Caki2 (cell line): ENCODE data around the gene MBOAT7. TPM values are rescaled to one million over a fixed set of nuclear protein-coding genes. Genes with fewer than 3 reads are reported as not detected.
"Not testable (repeated sequence)": the region's sequence is repeated elsewhere in the genome, so short reads cannot be mapped to it uniquely, and the experiment has no call there.

ENCODE experiments used
- DNase-seq: peaks from one replicate; pipeline ENCODE4 v3.0.0-alpha.2; 2015; ENCODE audit warnings: low read depth
- in situ Hi-C: cut with HindIII; loops from 2 replicates; pipeline ENCODE4 v1.10.0; 2016; ENCODE audit warnings: low sequenced_read_pairs, low pct_unique_long_range_greater_than_20kb, mixed read lengths
- total RNA-seq: library from RNA; depleted of rRNA; stranded (reverse); fragments of >200 nt; shearing (Covaris generic); gene quantifications from 2 replicates; pipeline ENCODE4 v1.2.3, GENCODE V29; 2014; ENCODE audit warnings: low replicate concordance

The MBOAT7 gene
- total RNA-seq, 1 experiment from 2014 or later, result 108 TPM

DNA sequence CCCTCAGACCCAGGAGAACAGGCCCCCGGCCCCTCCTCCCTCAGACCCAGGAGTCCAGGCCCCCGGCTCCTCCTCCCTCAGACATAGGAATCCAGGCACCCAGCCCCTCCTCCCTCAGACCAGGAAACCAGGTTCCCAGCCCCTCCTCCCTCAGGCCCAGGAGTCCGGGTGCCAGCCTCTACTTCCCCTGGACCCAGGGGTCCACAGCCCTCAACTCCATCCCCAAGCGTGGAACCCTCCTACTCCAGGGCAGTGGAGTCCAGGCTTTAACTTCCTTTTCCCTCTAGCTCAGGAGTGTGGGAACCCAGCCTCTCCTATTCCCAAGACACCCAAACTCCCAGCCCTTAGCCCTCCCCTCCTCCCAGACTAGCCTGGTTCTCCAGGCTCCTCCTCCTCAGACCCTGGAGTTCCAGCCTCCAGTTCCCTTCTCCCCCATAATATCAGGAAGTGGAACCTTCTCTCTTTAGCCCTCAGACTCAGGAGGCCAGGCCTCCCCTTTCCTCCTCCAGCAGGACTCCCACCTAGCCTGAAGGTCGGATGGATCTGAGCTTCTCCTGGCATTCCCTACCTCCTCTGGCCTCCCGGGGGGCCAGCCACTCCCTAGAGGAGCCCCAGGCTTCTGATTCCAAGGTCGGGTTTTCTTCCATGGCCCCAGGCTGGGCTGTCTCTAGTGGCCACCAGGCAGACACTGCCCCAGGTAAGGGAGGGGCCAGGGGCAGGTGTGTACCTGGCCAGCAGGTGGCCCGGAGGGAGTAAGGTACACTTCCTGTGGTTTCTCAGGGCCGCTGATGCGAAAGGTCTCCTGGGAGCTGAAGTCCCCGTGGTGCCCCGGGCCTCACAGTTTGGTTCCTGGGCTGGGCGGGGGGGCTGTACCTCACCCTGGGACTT lies 16.7 kb downstream of the MBOAT7 start, which contains the start of gene TMC4:
TSS of gene TMC4 (minus strand) at position 690 of the 888 bp plus-strand sequence. CDS start at position 647, 43 bp downstream.
- no peak for DNase-seq
- in situ Hi-C loops, result no loop called here

DNA sequence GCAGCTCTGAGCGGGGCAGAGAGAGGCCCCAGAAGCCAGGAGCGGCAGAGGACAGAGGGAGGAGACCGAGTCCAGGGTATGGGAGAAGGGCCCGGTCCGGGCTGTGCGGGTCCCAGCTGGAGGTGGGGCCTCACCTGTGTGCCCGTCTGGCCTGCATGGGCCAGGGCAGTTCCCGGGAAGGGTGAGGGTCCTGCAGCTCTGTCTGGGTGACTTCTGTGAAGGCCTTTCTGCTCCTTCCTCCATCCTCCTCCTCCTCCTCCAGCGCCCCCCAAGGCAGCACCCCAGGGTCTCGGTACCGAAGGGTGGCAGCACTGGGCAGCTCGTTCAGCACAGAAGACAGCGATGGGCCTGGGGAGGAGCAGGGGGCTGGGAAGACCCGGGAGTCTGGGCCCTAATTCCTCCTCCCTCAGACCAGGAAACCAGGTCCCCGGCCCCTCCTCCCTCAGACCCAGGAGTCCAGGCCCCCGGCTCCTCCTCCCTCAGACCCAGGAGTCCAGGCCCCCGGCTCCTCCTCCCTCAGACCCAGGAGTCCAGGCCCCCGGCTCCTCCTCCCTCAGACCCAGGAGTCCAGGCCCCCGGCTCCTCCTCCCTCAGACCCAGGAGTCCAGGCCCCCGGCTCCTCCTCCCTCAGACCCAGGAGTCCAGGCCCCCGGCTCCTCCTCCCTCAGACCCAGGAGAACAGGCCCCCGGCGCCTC lies 17.5 kb downstream of the MBOAT7 start:
- in situ Hi-C loops, result not testable (repeated sequence)

DNA sequence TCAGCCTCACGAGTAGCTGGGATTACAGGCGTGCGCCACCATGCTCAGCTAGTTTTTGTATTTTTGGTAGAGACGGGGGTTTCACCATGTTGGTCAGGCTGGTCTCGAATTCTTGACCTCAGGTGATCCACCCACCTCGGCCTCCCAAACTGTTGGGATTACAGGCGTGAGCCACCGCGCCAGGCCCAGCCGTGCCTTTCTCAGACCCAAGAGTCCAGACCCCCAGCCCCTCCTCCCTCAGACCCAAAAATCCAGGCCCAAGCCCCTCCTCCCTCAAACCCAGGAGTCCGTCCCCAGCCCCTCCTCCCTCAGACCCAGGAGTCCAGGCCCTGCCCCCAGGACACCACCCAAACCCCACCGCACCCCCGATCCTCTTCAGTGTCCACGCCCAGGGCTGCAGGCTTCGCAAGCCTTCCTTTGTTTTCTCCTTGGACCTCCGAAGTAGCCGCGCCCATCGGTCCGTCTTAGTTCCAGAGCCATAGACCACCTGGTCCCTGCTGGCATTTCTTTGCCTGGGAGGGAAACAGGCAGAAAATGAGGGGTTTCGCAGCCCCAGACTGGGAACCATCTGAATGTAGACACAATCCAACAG lies 20.1 kb downstream of the MBOAT7 start:
- in situ Hi-C loops, result no loop called here
- DNase-seq, result no peak

More for the DNA sequence above, 17.5 kb downstream of the MBOAT7 start:
- DNase-seq, result not testable (repeated sequence)

- DNase-seq, result peak; percentile 82
- in situ Hi-C loops, result no loop called here
Measured at GRCh38 chr19:54168174-54168917, 21.0 kb downstream of the MBOAT7 start.

DNA sequence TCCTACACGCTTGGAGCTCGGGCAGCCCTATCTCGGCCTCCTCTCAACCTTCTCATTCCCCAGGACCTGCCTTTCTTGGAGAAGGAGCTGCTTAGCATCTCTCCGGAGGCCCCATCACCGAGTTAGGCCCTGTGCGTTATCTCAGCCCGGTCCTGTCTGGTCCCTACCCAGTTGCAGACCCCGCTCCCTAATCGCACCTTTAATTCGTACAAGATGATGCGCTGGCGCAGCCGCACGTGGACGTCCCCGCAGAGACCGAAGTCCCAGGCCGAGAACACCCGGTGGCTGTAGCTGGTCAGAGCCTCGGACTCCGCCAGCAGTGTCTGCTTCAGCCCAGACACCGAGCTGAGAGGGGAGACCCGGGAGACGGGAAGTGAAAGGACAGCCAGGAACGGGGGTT lies 24.2 kb downstream of the MBOAT7 start:
- in situ Hi-C loops, result no loop called here
- no peak for DNase-seq

- in situ Hi-C loops, result no loop called here
- no peak for DNase-seq
Measured at GRCh38 chr19:54164369-54165068, 24.9 kb downstream of the MBOAT7 start.

DNA sequence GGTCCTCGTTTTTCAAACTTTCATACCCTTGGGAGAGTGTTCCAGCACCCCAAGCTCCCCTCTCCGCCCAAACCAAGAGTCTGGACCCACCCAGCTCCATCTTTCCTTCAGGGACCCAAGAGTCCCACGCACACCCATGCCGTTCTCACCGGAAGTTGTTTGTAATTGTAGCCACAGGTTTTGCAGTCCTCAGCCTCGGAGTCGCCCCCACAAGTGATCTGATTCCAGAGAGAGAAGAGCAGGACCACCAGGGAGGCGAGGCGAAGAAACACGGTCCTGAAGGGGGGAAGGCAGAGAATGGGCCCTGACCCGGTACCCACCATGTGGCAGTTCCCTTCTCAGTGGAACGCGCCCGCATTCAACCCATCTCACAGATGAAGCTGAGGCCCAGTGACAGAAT lies 26.5 kb downstream of the MBOAT7 start:
- DNase-seq, result no peak
- in situ Hi-C loops, result no loop called here

GRCh38 chr19:54162241-54162805 lies 27.1 kb downstream of the MBOAT7 start:
- in situ Hi-C loops, result no loop called here
- DNase-seq, result peak; percentile 89

DNA sequence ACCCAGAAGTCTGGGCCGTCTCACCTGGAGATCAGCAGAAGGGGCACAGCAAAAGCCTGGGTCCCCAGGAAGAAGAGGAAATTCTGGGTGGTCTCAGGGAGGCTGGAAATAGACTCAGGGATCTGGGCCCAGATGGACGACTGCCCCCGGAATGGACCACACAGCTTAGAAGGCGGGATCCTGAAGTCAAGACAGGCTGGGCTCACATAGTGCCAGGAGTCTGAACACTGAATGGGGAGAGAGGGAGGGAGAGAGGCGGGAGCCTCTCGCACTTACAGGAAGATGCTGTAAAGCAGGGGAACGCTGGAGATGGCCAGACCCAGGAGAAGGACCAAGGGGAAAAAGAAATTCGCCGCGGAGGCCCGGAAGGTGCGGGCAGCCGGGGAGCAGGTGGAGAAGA lies 28.5 kb downstream of the MBOAT7 start:
- no peak for DNase-seq
- in situ Hi-C loops, result no loop called here

GRCh38 chr19:54160182-54160811 lies 29.1 kb downstream of the MBOAT7 start:
- no peak for DNase-seq
- in situ Hi-C loops, result no loop called here

GRCh38 chr19:54159352-54160181 lies 29.8 kb downstream of the MBOAT7 start, which contains the start of gene LENG1:
TSS of gene LENG1 (minus strand) at chr19:54159721. CDS start at chr19:54159695, 26 bp downstream.
- in situ Hi-C loops, result no loop called here
- peak; percentile 100 for DNase-seq

GRCh38 chr19:54158812-54159351 lies 30.5 kb downstream of the MBOAT7 start:
- in situ Hi-C loops, result no loop called here
- no peak for DNase-seq

GRCh38 chr19:54156953-54157352 lies 32.4 kb downstream of the MBOAT7 start:
- in situ Hi-C loops, result no loop called here

GRCh38 chr19:54156490-54156889 lies 32.9 kb downstream of the MBOAT7 start:
- in situ Hi-C loops, result no loop called here
- DNase-seq, result no peak

More at GRCh38 chr19:54156953-54157352, 32.4 kb downstream of the MBOAT7 start:
- DNase-seq, result no peak

DNA sequence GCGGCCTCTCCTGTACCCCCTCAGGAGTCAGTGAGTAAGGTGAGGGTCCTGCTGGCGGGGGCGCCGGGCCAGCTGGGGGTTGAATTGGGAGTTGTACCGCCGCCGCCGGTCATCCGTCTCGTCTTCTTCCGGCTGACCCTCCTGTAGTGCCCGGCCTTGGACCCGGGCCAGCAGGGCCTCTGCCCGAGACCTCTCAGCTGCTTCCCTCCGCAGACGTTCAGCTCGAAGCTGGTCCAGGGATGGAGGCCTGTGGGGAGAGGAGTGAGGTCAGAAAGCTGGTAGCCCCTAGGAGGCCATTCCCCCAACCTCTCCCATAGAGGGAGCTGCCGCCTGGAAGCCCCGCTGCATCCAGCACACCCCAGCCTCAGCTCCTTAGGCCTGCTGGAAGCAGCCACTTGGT lies 33.7 kb downstream of the MBOAT7 start:
- no peak for DNase-seq
- in situ Hi-C loops, result no loop called here
